ENCODE data around the gene LPGAT1. TPM values are rescaled to one million over a fixed set of nuclear protein-coding genes. Genes with fewer than 3 reads are reported as not detected.

Gene LPGAT1
- total RNA-seq, 4 donors from 2014 or later = 48.1 to 66.6 (median 53.3) TPM

- peaks cover 0 to 23% (median 0%) of the 10 kb centered on the region in 3 donors for H3K4me1 ChIP-seq
- no peak overlapping the region for H3K27ac ChIP-seq
- H3K36me3 ChIP-seq = no peaks in the 10 kb centered on the region
- WGBS, 2 donors (ENCODE audit: low coverage in 1 of 2) = 100% methylated on average over 1 of the region's 1 CpG
- H3K4me3 ChIP-seq = no peak overlapping the region
- no peak for TF ChIP-seq POLR2AphosphoS5 (IDR thresholded peaks at IDR 0.05)
- no peak for TF ChIP-seq CTCF (IDR thresholded peaks at IDR 0.05)
- TF ChIP-seq POLR2A (IDR thresholded peaks at IDR 0.05) = no peak
- TF ChIP-seq EP300 (IDR thresholded peaks at IDR 0.05) = no peak
- peaks cover 6% of the 10 kb centered on the region for H3K27me3 ChIP-seq
- ATAC-seq = no peak
- no peaks in the 10 kb centered on the region for H3K9me3 ChIP-seq
Observed at GRCh38 chr1:211833174-211833820, 2.7 kb upstream of the LPGAT1 start.

- 83 to 96% methylated on average over 2 of the region's 2 CpGs for WGBS, 2 donors (ENCODE audit: low coverage in 1 of 2)
- ATAC-seq = no peak
- TF ChIP-seq EP300 (IDR thresholded peaks at IDR 0.05) (no peak), POLR2A (IDR thresholded peaks at IDR 0.05) (no peak), CTCF (IDR thresholded peaks at IDR 0.05) (no peak), POLR2AphosphoS5 (IDR thresholded peaks at IDR 0.05) (no peak)
- H3K36me3 ChIP-seq = peaks cover 0 to 2% of the 10 kb centered on the region in 2 donors
- peaks cover 6% of the 10 kb centered on the region for H3K27me3 ChIP-seq
- peaks cover under 1 to 30% (median 4%) of the 10 kb centered on the region in 3 donors for H3K4me1 ChIP-seq
- no peak overlapping the region for H3K4me3 ChIP-seq
- H3K27ac ChIP-seq = no peak overlapping the region
- H3K9me3 ChIP-seq = no peaks in the 10 kb centered on the region
Observed at GRCh38 chr1:211832661-211833060, 2.1 kb upstream of the LPGAT1 start.

- Histone ChIP-seq H3K4me1 (peaks cover 2 to 39% (median 5%) of the 10 kb centered on the region in 3 donors), H3K27me3 (peaks cover 3% of the 10 kb centered on the region), H3K9me3 (no peaks in the 10 kb centered on the region), H3K4me3 (no peak overlapping the region), H3K27ac (peak overlapping the region in 2 of 4 donors; percentile 88 to 91), H3K36me3 (peaks cover 0 to 4% of the 10 kb centered on the region in 2 donors)
- WGBS, 2 donors (ENCODE audit: low coverage in 1 of 2) = 92% methylated on average over 4 of the region's 4 CpGs; no CpG with 5 or more reads in 1 of the 2 donors
- TF ChIP-seq POLR2AphosphoS5 (IDR thresholded peaks at IDR 0.05) = no peak
- no peak for TF ChIP-seq CTCF (IDR thresholded peaks at IDR 0.05)
- TF ChIP-seq POLR2A (IDR thresholded peaks at IDR 0.05) = no peak
- TF ChIP-seq EP300 (IDR thresholded peaks at IDR 0.05) = no peak
- no peak for ATAC-seq
Observed at GRCh38 chr1:211831558-211832323, 1.2 kb upstream of the LPGAT1 start.

- no peak for ATAC-seq
- WGBS, 2 donors (ENCODE audit: low coverage in 1 of 2) = no CpG with 5 or more reads among the region's 45 CpGs
Observed at GRCh38 chr1:211830055-211830327, 572 bp downstream of the LPGAT1 start.

GRCh38 chr1:211829343-211830054, 1.1 kb downstream of the LPGAT1 start:
- peaks cover 2 to 44% (median 5%) of the 10 kb centered on the region in 3 donors for H3K4me1 ChIP-seq
- ATAC-seq = no peak
- peak overlapping the region in 3 of 4 donors; percentile 88 to 92 (median 91) for H3K27ac ChIP-seq
- H3K4me3 ChIP-seq = peak overlapping the region; percentile 68 to 96
- H3K36me3 ChIP-seq = peaks cover 0 to 12% of the 10 kb centered on the region in 2 donors
- H3K9me3 ChIP-seq = no peaks in the 10 kb centered on the region
- no peaks in the 10 kb centered on the region for H3K27me3 ChIP-seq
- 14 to 18% methylated on average over 16 to 21 of the region's 22 CpGs for WGBS, 2 donors (ENCODE audit: low coverage in 1 of 2)
- TF ChIP-seq CTCF (IDR thresholded peaks at IDR 0.05) = peak in 1 of 4 experiments; percentile 15
- TF ChIP-seq POLR2A (IDR thresholded peaks at IDR 0.05) = no peak

More at GRCh38 chr1:211830055-211830327, 572 bp downstream of the LPGAT1 start:
- Histone ChIP-seq H3K36me3 (peaks cover 0 to 12% of the 10 kb centered on the region in 2 donors), H3K4me1 (peaks cover 2 to 44% (median 5%) of the 10 kb centered on the region in 3 donors), H3K9me3 (no peaks in the 10 kb centered on the region), H3K27me3 (no peaks in the 10 kb centered on the region), H3K27ac (peak overlapping the region; percentile 61 to 92 (median 90)), H3K4me3 (peak overlapping the region; percentile 68 to 96)
- TF ChIP-seq POLR2A (IDR thresholded peaks at IDR 0.05) = no peak
